Vagina (tissue), 2 donors: ENCODE results near the gene CDCA8.

Experiments used
- CTCF ChIP-seq, 3 experiments: fragments of 450-650 bp in 2 of 3; fragments of 200-600 bp in 1 of 3; sonication (generic) in 1 of 3; IDR thresholded peaks; one replicate each; pipeline ENCODE4 v1.5.1; 2017 to 2019; ENCODE audit warnings: antibody characterized with exemption in 3 of 3, mild to moderate bottlenecking in 2 of 3, moderate library complexity in 2 of 3
- POLR2A ChIP-seq, 2 donors: fragments of 450-650 bp; IDR thresholded peaks; one replicate each; pipeline ENCODE4 v1.6.1; 2017; ENCODE audit warnings: antibody characterized with exemption in 2 of 2, mild to moderate bottlenecking in 2 of 2, moderate library complexity in 2 of 2

- no peak for TF ChIP-seq CTCF (IDR thresholded peaks at IDR 0.05)
- TF ChIP-seq POLR2A (IDR thresholded peaks at IDR 0.05): no peak
Measured at GRCh38 chr1:37672136-37672870, 20.0 kb upstream of the CDCA8 start.
